Islet of Langerhans (tissue), 1 donor: ENCODE data around the gene ZNF619.

Experiments
- FAIRE-seq: peaks from one replicate; lab custom pipeline; 2011; peaks lifted over from hg19 to GRCh38; lab: Jason Lieb, UNC

Gene ZNF619

DNA sequence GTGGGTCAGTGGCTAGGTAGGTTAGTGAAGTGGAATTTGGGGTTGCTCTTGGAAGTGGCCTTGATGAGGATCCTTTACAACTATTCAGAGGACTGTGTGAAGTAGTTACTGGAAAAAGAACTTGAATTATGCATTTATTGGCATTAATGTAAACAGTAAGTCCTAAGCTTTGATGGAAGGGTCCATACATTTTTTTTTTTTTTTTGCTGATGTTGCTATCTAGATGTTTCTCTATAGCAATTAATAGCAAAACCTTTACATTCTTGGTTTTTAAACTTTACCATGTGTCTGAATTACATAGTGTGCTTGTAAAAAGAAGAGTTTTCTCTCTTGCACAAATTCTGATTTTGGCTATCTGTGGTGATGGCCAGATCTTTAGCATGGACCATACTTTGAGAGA is 57.4 kb downstream of the ZNF619 start:
- no peak for FAIRE-seq
